Measurements from ENCODE around the gene CRAMP1.

CRAMP1 gene

GRCh38 chr16:1654505-1655268 is 42.5 kb downstream of the CRAMP1 start:
- H3K4me3 ChIP-seq (ENCODE audit: low read depth, low read length) = no peak overlapping the region
- TF ChIP-seq, protein P1, sequence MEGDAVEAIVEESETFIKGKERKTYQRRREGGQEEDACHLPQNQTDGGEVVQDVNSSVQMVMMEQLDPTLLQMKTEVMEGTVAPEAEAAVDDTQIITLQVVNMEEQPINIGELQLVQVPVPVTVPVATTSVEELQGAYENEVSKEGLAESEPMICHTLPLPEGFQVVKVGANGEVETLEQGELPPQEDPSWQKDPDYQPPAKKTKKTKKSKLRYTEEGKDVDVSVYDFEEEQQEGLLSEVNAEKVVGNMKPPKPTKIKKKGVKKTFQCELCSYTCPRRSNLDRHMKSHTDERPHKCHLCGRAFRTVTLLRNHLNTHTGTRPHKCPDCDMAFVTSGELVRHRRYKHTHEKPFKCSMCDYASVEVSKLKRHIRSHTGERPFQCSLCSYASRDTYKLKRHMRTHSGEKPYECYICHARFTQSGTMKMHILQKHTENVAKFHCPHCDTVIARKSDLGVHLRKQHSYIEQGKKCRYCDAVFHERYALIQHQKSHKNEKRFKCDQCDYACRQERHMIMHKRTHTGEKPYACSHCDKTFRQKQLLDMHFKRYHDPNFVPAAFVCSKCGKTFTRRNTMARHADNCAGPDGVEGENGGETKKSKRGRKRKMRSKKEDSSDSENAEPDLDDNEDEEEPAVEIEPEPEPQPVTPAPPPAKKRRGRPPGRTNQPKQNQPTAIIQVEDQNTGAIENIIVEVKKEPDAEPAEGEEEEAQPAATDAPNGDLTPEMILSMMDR (IDR thresholded peaks at IDR 0.05; ENCODE audit: borderline replicate concordance, insufficient read depth, low read depth, low read length) = no peak

- TF ChIP-seq, protein P1 (IDR thresholded peaks at IDR 0.05; ENCODE audit: borderline replicate concordance, insufficient read depth, low read depth, low read length) = no peak
- H3K4me3 ChIP-seq (ENCODE audit: low read depth, low read length) = no peak overlapping the region
These were observed 43.2 kb downstream of the CRAMP1 start for GRCh38 chr16:1655269-1655807.

DNA sequence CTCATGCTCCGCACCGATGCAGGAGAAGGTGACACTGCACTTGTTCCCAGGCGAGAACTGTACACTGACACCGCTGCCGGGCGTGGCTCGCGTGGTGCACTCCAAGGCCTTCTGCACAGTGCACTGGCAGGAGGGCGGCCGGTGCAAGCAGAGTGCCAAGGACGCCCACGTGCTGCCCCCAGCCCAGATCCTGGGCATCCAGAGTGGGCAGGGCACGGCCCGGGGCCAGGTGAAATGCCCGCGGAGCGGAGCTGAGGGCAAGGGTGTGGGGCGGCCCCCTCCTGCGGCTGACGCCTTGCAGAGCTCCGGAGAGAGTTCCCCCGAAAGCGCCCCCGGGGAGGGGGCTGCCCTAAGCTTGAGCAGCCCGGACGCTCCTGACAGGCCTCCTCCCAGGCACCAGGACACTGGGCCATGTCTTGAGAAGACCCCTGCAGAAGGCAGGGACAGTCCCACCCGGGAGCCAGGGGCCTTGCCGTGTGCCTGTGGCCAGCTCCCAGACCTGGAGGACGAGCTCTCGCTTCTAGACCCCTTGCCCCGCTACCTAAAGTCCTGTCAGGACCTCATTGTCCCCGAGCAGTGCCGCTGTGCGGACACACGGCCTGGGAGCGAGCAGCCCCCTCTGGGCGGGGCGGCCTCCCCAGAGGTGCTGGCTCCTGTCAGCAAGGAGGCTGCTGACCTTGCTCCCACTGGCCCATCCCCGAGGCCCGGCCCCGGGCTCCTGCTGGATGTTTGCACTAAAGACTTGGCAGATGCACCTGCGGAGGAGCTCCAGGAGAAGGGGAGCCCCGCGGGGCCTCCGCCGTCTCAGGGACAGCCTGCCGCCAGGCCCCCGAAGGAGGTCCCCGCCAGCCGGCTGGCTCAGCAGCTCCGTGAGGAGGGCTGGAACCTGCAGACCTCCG is 44.0 kb downstream of the CRAMP1 start:
- no peak overlapping the region for H3K4me3 ChIP-seq (ENCODE audit: low read depth, low read length)
- TF ChIP-seq, protein P1 (IDR thresholded peaks at IDR 0.05; ENCODE audit: borderline replicate concordance, insufficient read depth, low read depth, low read length) = no peak

- H3K4me3 ChIP-seq (ENCODE audit: low read depth, low read length) = no peak overlapping the region
- TF ChIP-seq, protein P1 (IDR thresholded peaks at IDR 0.05; ENCODE audit: borderline replicate concordance, insufficient read depth, low read depth, low read length) = no peak
These were observed 44.9 kb downstream of the CRAMP1 start for GRCh38 chr16:1656808-1657617.

- TF ChIP-seq, protein P1 (IDR thresholded peaks at IDR 0.05; ENCODE audit: borderline replicate concordance, insufficient read depth, low read depth, low read length) = no peak
- H3K4me3 ChIP-seq (ENCODE audit: low read depth, low read length) = no peak overlapping the region
These were observed 45.7 kb downstream of the CRAMP1 start for GRCh38 chr16:1657841-1658240.

DNA sequence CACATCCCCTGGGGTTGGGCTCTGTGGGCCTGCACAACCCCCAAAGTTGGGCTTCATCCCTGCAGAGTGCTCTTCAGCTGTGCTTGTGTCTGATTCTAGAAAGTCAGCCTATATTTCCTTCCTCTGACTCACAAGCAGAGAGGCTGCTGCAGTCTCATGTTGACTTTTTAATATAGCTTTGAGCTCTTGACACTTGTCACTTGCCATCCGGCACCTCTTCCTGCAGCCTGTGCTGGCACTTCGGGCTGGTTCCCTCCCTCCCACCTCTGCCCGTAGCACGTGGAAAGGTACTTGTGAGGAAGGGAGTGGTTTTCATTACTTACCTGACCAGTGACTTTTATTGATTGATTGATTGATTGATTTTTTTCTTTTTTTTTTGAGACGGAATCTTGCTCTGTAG is 46.9 kb downstream of the CRAMP1 start:
- TF ChIP-seq, protein P1 (IDR thresholded peaks at IDR 0.05; ENCODE audit: borderline replicate concordance, insufficient read depth, low read depth, low read length) = no peak
- no peak overlapping the region for H3K4me3 ChIP-seq (ENCODE audit: low read depth, low read length)

Measured in GM12875 (cell line).